PFSK-1 (cell line): ENCODE measurements around the gene CPN1.

Experiments used
- FOXP2 ChIP-seq: optimal IDR thresholded peaks from 2 replicates; pipeline ENCODE3; 2011; ENCODE audit warnings: borderline replicate concordance, control low read depth, inconsistent platforms; ENCODE audit not compliant: insufficient read depth; ENCODE audit errors: extremely low read length, extremely low read depth
- POLR2AphosphoS5 ChIP-seq: IDR thresholded peaks from 2 replicates; pipeline ENCODE4 v1.6.1; 2012; ENCODE audit warnings: low read depth, mild to moderate bottlenecking, control low read depth, low read length, moderate library complexity
- REST ChIP-seq, 2 experiments: IDR thresholded peaks; 2 replicates each; pipeline versions ENCODE4 v1.6.1 to v1.8.0; 2011 to 2012; ENCODE audit warnings: low read depth in 2 of 2, low read length in 2 of 2, control low read depth in 1 of 2, inconsistent platforms in 1 of 2, mild to moderate bottlenecking in 1 of 2, moderate library complexity in 1 of 2; ENCODE audit not compliant: insufficient read depth in 1 of 2
- SIN3A ChIP-seq: IDR thresholded peaks from 2 replicates; pipeline ENCODE4 v1.6.1; 2012; ENCODE audit warnings: mild to moderate bottlenecking, low read length, moderate library complexity, borderline replicate concordance; ENCODE audit not compliant: insufficient read depth
- TAF1 ChIP-seq: IDR thresholded peaks from 2 replicates; pipeline ENCODE4 v1.6.1; 2012; ENCODE audit warnings: low read length, control low read depth, borderline replicate concordance; ENCODE audit not compliant: insufficient read depth

GRCh38 chr10:100083623-100084022, 2.0 kb upstream of the CPN1 start:
- TF ChIP-seq TAF1 (no peak), POLR2AphosphoS5 (no peak), REST (IDR thresholded peaks at IDR 0.05; ENCODE audit: insufficient read depth in 1 of 2, low read depth in 2 of 2, low read length in 2 of 2) (no peak), FOXP2 (no peak), SIN3A (no peak)
